HG03139 (cell line): ENCODE results near the gene SLC3A2.
"Not testable (repeated sequence)": the region's sequence is repeated elsewhere in the genome, so short reads cannot be mapped to it uniquely, and the experiment has no call there.

ENCODE experiments used
- ATAC-seq: cut with Tn5 transposase; IDR thresholded peaks from one replicate; pipeline ENCODE4 v1.9.1; 2021; ENCODE audit not compliant: unreplicated experiment

Gene SLC3A2

DNA sequence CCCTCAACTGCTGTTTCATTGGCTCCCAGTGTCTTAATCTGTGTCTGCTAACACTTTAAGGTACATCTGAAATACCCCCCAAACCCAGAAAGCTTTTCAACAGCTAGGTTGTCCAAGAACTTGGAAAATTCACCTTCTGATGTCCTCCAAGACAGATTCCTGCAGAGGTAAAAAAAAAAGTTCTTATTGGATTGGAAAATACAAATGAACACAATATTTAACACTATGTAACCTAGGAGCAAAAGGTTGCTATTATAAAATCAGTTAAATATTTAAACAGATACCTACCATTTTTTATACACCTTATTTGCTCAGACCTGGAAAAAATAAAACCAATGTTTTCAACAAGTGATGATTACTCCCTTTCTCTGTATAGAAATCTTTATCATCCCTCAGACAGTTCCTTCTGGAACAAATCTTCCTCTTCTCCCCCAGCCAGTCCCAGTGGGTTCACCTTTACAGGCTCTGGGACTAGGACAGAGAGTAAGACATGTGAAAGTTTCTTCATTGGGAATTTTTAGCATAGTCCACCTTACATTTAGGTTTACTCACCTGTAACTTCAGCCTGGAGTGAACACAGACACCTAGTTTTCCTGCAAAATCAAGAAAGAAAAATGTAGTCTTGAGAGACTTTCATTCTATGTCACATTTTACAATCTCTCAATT lies 28.0 kb upstream of the SLC3A2 start:
- no peak for ATAC-seq

DNA sequence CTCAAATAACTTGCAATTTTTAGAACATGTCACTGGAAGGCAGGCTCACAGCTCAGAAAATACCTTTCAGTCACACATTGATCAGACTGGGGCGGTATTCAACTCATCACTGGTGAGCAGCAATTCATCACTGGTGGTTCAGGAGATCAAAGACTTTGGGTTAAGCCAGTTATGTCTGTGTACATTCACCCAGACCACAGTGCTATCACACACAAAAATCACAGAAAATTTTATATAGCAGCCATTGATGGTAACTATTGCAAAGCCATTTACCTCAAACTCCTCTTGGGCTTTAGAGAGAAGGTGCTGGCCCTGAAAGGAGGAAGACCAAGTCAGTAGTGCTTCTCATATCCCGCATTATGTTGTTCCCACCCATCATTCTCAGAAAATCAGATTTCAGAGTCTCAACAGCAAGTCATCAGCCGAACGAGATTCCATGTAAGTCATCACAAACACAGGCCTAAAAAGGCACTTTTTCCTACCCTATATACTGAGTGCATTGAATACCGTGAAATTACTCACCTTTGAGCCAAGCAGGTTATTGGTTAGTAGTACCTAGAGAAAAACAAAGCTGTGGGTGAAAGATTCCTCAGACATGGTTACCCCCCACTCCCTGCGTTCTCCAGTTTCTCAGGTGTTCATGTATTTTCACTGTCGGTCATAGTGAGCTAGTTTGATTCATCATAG lies 27.3 kb upstream of the SLC3A2 start:
- ATAC-seq: no peak

DNA sequence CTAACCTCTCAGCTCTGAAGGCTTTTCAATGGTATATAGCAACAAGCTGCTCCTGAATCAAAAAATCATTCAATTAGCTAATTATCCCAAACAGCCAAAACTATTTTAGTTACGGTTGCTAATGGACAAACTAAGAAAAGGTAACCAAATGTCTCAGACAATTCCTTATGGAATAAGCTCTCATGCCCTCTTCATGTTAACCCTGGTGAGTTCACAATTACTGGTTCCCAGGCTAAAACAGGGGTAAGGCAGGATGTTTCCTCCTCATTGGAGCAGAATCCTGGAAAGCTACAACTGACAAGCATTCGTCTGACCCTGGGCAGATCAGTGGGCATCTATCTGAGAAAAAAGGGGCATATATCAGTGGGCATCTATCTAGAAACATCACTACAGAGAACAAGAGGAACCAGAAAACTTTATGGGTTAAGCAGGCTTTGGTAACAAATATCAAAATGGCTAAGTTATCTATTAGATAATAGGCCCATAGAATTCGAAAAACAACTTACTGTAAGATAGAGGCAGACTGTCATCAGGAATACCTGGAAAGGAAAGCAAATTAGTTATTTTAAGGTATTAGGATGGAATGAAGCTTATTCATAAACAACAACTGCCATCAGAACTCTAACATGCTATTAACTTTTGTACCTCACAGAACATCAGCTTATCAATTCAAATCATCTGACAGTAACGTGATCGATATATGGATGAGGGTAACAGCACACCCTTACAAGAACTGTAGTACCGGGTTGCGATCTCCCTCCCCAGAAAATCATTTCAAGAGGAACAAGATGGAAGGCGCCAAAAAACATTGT lies 26.5 kb upstream of the SLC3A2 start:
- no peak for ATAC-seq

DNA sequence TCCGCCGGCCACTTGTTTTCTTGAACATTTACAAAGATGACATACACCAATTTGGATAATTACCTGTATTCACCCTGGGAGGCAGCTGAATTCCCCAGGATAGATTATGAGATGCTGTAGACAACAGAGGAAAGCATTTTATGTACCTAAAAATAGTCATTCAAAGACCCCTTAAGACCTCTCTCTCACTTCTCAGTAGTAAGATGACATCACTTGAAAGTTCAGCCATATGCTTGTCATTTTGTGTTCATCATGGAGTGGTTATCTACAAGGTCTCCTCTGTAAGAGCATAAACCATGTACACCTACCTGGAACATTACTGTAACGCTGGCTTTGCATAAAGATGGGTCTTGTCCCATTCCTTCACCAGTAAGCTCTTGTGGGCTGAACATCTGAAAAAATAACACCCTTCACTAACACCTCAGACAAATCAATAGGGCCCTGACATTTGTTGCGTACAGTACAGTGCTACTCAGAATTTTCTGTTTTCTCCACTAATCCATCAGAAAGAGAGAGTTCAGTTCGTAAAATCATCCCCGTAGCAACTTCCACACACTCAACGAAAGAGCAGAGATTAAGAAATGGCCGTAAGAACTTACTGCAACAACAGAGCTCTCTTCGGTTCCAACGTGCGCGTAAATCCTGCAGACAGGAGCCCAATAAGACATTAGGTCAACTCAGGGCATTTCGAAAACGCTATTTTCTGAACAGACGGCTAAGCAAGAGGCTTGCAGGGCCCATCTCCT lies 25.7 kb upstream of the SLC3A2 start:
- no peak for ATAC-seq

DNA sequence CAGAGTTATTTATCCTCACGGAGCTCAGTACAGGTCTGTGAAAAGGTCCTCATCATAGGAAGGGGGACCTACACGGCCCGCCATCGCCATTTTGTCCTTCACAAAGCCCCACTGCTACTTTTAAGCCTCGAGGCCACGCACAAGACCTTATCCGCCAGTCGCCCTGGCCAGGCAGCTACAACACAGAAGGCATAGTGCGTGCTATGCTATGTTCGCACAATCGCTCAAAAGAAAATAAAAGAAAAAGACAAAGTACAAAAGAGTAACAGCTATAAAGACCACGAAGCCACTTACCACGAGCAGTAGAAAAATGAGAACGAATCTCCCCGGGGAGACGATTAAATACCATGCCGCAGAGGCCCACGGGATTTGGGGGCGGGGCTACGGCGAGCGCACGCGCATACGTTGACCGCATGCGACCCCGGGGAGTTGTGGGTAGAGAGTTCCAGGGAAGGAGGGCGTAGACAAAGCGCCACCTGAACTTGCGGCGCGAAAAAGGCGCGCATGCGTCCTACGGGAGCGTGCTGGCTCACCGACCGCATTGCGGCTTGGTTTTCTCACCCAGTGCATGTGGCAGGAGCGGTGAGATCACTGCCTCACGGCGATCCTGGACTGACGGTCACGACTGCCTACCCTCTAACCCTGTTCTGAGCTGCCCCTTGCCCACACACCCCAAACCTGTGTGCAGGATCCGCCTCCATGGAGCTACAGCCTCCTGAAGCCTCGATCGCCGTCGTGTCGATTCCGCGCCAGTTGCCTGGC lies 24.9 kb upstream of the SLC3A2 start:
- ATAC-seq: peak; percentile 84

DNA sequence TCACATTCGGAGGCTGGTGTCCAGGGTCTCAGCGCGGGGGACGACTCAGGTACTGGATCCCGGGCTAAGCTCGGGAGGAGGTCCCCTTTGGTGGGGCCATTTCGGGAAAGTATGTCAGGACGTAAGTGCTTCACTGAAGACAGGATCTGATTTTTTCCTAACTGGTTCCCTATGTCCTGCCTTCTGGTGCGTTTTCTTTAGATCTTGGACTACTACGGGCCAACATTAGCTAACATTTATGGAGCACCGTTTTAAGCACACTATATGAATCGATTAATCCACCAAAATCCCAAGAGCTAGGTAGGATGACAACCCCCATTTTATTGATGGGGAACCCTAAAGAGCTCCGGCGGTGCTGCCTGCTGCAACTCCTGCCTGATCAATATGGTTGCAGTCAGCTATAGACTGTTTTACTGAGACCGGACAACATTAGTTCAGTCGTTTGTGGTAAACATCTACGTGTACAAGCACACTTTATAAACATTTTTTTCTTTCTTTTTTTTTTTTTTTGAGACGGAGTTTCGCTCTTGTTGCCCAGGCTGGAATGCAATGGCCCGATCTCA lies 24.3 kb upstream of the SLC3A2 start:
- ATAC-seq: no peak

DNA sequence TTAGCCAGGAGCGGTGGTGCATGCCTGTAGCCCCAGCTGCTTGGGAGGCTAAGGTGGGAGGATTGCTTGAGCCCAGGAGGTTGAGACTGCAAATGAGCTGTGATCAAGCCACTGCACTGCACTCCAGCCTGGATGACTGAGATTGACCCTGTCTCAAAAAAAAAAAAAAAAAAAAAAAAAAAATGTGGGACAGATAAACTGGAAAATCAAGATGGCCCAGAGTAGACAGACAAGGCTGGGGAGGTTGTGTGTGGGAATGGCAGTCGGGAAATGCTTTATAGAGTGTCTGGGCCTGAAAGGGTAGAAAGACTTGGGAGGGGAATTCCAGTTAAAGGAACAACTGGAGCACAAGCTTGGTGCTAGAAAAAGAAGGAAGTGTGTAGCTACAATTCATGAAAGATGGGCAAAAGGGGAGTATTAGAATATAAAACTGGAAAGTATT lies 23.1 kb upstream of the SLC3A2 start:
- no peak for ATAC-seq

DNA sequence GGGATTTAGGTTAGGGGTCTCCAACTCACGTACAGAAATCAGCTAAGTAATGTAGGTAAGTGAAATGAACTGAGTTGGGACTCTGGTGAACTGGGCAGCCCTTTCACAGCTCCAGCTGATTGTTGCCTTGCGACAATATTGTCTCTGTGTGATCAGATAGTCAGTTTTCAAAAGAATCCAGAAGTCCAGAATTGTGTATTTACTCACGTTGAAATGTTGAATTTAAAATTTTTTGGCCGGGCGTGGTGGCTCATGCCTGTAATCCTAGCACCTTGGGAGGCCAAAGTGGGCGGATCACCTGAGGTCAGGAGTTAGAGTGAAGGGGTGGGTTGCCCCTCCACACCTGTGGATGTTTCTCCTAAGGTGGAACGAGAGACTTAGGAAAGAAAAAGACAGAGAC lies 22.5 kb upstream of the SLC3A2 start:
- ATAC-seq: no peak

DNA sequence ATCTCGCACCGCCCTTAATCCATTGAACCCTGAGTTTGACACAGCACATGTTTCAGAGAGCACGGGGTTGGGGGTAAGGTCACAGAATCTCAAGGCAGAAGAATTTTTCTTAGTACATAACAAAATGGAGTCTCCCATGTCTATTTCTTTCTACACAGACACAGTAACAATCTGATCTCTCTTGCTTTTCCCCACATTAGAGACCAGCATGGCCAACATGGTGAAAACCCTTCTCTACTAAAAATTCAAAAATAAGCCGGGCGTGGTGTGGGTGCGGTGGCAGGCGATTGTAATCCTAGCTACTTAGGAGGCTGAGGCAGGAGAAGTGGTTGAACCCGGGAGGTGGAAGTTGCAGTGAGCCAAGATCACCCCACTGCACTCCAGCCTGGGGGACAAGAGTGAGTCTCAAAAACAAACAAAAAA lies 21.4 kb upstream of the SLC3A2 start:
- ATAC-seq: not testable (repeated sequence)

DNA sequence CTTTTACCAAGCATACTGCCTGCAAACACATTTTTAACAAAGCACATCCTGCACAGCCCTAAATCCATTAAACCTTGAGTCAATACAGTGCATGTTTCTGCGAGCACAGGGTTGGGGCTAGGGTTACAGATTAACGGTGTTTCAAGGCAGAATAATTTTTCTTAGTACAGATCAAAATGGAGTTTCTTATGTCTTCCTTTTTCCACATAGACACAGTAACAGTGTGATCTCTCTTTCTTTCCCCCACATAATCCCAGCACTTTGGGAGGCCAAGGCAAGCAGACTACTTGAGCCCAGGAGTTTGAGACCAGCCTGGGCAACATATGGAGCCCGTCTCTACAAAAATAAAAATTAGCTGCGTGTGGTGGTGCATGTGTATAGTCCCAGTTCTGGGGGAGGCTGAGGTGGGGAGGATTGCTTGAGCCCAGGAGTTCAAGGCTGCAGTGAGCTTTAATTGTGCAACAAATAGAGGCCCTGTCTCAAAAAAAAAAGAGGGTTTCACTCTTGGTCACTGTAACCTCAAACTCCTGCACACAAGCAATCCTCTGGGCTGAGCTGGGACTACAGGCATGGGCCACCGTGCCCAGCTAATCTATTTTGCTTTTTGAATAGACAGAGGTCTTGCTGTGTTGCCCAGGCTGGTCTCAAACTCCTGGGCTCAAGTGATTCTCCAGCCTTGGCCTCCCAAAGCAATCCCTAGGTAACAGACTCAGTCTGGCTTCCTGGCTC lies 19.7 kb upstream of the SLC3A2 start:
- ATAC-seq: no peak

DNA sequence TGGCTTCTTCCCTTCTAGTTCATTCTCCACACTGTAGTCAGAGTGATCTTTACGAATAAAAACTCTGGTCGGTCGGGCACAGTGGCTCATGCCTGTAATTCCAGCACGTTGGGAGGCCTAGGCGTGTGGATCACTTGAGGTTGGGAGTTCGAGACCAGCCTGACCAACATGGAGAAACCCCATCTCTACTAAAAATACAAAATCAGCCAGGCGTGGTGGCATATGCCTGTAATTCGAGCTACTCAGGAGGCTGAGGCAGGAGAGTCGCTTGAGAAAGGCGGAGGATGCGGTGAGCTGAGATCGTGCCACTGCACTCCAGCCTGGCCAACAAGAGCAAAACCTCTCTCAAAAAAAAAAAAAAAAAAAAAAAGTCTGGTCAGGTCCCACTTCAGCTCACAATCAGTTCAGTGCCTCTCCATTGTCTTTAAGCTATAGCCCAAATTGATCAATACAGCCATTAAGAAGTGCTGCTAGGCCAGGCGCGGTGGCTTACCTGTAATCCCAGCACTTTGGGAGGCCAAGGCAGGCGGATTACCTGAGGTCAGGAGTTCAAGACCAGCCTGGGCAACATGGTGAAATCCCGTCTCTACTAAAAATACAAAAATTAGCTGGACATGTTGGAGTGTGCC lies 19.0 kb upstream of the SLC3A2 start:
- ATAC-seq: not testable (repeated sequence)

DNA sequence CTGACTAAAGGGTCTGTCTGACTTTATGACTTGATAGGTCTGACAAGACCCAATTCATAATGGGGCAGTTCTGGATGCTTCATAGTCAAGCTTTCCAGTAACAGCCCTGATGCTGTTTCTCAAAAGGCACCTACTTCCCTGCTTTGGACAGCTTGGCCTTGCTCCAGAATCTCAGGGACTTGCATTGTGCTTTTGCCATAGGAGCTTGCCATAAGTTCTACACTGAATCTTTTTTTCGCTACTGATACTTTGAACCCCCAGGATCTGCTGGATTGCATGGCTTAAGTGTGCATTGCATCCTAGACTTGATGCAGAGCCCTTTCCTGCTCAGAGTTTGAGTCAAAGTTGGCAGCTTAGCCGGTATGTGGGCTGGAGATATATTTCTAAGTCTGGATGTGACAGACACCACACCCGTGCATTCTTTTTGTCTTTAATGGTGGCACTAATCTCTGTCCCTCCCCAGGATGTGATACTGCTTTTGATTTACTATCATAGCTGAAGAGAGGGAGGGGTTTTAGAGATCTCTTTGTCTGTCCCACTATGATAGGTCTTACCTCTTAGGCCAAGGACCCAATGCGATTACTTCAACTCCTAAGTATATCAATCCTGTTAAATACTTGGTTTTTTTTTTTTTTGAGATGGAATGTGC lies 16.9 kb upstream of the SLC3A2 start:
- ATAC-seq: no peak

DNA sequence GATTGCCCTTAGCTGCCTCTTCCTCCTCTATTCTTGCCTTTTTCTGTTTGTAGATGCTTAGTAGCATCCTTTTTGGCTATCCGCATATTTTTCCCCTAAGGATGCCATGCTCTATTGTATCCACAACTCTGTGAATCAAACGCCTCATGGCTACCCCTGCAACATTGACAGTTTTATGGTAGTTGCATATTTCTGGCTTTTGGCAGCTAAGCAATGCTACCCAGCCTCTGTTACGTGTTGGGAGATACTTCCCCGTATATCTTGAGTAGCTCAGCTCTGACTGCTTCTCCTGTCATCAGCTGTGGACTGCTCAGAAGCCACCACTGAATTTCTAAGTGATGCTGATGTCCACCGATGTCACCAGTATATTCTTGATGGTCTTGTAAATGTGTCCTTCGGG lies 15.1 kb upstream of the SLC3A2 start:
- ATAC-seq: no peak

DNA sequence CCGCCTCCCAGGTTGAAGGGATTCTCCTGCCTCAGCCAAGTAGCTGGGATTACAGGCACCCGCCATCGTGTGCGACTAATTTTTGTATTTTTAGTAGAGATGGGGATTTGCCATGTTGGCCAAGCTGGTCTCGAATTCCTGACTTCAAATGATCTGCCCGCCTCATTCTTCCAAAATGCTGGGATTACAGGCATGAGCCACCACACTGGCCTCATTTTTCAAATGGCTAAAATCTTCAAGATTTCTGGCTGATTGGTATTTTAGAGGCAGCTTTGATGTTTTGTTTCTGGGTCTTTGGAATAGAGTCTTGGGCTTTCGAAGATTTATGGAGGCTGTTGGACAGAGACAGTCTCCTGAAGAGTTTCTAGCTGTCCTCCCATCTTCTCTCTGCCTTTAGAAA lies 5.8 kb upstream of the SLC3A2 start:
- ATAC-seq: no peak

DNA sequence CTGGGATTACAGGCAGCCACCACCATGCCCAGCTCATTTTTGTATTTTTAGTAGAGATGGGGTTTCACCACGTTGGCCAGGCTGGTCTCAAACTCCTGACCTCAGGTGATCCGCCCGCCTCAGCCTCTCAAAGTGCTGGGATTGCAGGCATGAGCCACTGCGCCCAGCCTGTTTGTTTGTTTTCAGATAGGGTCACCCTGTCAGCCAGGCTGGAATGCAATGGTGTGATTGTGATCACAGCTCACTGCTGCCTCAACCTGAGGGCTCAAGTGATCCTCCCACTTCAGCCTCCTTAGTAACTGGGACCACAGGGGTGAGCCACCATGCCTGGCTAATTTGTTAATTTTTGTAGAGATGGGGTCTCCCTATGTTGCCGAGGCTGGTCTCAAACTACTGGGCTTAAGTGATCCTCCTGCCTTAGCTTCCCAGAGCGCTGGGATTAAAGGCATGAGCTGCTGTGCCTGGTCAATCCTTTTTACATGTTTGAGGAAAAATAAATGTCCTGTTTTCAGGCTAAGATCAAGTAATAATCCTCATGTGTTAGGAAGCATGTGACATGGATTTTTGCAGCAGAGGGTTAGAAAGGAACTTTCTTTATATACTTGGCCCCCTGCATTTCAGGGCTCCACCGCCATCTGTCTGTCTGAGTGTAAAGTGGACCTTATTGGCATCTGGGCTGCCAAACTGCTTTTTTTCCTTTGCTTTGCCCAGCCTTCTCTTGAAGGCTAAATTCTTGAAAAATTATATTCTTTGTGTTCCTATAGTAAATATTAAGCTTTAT lies 4.8 kb upstream of the SLC3A2 start:
- no peak for ATAC-seq

DNA sequence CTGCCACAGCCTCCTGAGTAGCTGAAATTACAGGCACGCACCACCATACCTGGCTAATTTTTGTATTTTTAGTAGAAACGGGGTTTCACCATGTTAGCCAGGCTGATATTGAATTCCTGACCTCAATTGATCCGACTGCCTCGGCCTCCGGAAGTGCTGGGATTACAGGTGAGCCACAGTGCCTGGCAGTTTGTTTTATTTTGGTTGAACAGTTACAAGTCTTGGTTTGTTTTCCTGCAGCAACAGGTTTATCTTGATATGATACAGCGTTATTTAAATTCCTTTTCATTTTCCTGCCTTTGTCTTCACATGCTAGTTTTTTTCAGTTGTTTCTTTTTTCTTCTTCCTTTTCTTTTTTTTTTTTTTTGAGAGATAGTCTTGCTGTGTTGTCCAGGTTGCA lies 4.0 kb upstream of the SLC3A2 start:
- ATAC-seq: no peak

DNA sequence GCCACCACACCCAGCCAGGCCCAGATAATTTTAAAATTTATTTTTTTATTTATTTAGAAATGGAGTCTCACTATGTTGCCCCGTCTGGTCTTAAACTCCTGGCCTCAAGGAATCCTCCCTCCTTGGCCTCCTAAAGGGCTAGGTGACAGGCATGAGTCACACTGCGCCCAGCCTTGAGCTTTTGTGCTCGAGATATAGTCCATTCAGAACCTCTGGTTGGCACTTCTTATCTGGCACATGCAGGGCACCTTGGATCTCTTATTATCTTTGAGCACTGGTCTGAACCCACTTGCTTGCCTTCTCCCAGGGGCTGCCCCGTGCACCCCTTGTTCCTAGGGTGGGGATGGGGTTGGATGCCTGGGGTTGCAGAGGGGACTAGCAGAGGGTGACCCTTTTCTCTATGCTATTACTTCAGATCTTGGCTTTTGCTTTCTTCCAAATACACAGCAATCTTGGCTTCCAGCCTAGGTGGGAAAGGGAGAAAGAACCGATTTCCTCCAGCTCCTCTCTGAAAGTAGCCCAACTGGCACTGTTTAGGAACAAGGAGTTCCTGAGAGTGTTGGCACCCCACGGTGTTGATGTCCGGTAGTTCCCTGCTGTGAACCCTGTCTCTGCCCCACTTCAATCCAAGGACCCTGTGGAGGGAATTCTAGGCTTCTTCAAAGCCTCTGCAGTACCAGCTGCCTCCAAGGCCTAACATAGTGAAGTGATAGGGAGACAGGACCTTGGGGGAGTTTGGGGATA lies 1.3 kb upstream of the SLC3A2 start:
- ATAC-seq: no peak
